ENCODE data around the gene RTN4RL2. TPM values are rescaled to one million over a fixed set of nuclear protein-coding genes. Genes with fewer than 3 reads are reported as not detected.

RTN4RL2 gene
- polyA plus RNA-seq, 3 donors from 2014 or later: 0.38 to 0.71 (median 0.68) TPM

DNA sequence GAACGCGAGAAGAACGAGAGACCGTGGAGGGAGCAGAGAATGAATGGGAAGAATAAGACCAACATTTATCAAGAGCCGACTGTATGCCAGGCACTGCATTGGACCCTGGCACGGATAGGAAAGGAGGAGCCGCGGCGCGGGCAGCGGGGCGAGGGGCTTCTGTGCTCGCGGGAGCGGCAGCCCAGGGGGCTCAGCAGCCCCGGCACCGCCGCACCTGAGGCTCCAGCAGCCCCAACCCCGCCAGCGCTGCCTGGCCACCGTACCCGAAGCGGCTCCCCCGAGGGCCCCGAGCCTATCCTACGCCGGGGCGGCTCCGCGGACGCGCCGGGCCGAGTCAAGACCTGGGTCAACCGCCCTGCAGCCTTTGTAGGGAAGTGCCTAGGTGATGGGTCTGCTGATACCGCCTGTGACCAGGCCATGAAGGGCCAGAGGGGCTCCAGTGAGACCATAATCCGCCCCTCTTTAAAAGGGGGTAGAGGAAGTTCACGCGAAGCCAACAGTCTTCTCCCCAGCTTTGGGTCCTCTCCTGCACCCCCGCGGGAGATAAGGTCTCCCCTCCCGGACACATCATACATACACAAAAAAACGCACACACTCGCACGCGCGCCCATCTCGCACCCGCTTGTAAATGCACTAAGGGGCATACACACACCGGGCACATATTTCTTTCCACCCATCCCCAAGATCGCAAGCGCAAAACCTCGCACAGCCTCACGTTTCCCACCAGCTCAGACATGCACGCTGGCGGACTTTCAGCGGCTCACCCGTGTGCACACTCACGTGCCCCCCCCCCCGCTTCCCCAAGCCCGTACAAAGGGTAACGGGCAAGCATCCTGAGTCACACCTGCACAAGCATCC, 935 bp upstream of the RTN4RL2 start:
- Mint-ChIP-seq H3K36me3 (no peaks in the 10 kb centered on the region), H3K4me1 (peaks cover 37 to 43% of the 10 kb centered on the region in 2 donors), H3K27ac (peak overlapping the region in 3 of 6 donors; percentile 30 to 46 (median 30)), H3K27me3 (ENCODE audit: low read depth in 3 of 3) (peaks cover 10 to 38% (median 28%) of the 10 kb centered on the region in 3 donors), H3K9me3 (no peaks in the 10 kb centered on the region), H3K4me3 (peak overlapping the region; percentile 84 to 98 (median 88))
- peak in 1 of 3 donors; percentile 18 for DNase-seq

- H3K27me3 Mint-ChIP-seq (ENCODE audit: low read depth in 3 of 3): peaks cover 10 to 38% (median 25%) of the 10 kb centered on the region in 3 donors
- H3K36me3 Mint-ChIP-seq: no peaks in the 10 kb centered on the region
- H3K4me3 Mint-ChIP-seq: peak overlapping the region; percentile 38 to 63 (median 44)
- no peak for DNase-seq
- peaks cover 37 to 43% of the 10 kb centered on the region in 2 donors for H3K4me1 Mint-ChIP-seq
- no peaks in the 10 kb centered on the region for H3K9me3 Mint-ChIP-seq
- H3K27ac Mint-ChIP-seq: peak overlapping the region in 1 of 6 donors; percentile 26
Observed at GRCh38 chr11:57460758-57461749, 726 bp downstream of the RTN4RL2 start.

- no peaks in the 10 kb centered on the region for H3K36me3 Mint-ChIP-seq
- peaks cover 36 to 41% of the 10 kb centered on the region in 2 donors for H3K4me1 Mint-ChIP-seq
- DNase-seq: no peak
- H3K27ac Mint-ChIP-seq: peak overlapping the region in 2 of 6 donors; percentile 26 to 46
- H3K4me3 Mint-ChIP-seq: peak overlapping the region in 4 of 5 donors; percentile 38 to 63 (median 45)
- no peaks in the 10 kb centered on the region for H3K9me3 Mint-ChIP-seq
- peaks cover 10 to 38% (median 25%) of the 10 kb centered on the region in 3 donors for H3K27me3 Mint-ChIP-seq (ENCODE audit: low read depth in 3 of 3)
Observed at GRCh38 chr11:57461841-57462489, 1.6 kb downstream of the RTN4RL2 start.

GRCh38 chr11:57462597-57462996, 2.3 kb downstream of the RTN4RL2 start:
- Mint-ChIP-seq H3K9me3 (no peaks in the 10 kb centered on the region), H3K36me3 (no peaks in the 10 kb centered on the region), H3K27ac (peak overlapping the region in 2 of 6 donors; percentile 46 to 54), H3K4me3 (peak overlapping the region; percentile 25 to 64 (median 30)), H3K27me3 (ENCODE audit: low read depth in 3 of 3) (peaks cover 10 to 31% (median 23%) of the 10 kb centered on the region in 3 donors), H3K4me1 (peaks cover 32 to 34% of the 10 kb centered on the region in 2 donors)
- no peak for DNase-seq

DNA sequence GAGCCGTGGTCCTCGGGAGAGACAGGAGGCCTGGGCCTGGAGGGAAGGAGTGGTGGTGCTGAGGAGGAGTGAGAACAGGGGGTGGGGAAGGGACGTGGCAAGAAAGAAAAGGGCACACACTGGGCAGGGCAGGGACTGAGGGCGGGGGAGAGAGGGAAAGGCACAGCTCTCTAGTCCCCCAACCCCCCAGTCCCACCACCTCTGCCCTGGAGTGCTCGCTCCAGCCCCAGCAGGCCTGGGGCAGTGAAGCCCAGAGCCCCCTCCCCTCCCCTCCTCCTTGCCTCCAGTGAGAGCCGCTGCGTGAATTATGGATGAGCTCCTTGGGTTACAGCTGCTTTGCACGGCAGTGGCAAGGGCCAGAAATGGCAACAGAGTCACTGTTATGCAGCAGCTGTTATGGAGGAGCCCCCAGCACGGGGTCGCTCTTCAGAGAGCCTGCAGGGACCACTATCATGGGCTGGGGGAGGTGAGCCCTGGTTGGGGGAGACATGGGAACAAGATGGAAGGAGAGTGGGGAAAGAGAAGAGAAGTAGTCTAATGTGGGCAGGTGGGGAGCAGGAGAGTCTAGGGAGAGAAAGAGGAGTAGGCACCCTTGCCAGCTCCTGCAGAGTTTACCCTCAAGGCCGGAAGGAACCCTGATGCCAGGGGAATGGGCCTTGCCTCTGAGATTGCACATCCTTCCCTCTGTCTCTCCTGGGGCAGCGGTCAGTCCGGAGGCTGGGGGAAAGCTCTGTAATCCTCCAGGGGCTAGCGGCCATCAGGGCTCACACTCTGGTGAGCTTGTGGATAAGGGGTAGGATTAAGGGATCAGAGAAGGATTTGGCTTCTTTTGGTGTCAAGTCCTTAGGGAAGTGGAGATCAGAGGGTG, 3.6 kb downstream of the RTN4RL2 start:
- peak overlapping the region in 1 of 6 donors; percentile 58 for H3K27ac Mint-ChIP-seq

GRCh38 chr11:57464539-57465181, 4.3 kb downstream of the RTN4RL2 start:
- no peaks in the 10 kb centered on the region for H3K9me3 Mint-ChIP-seq
- peaks cover 5 to 17% (median 14%) of the 10 kb centered on the region in 3 donors for H3K27me3 Mint-ChIP-seq (ENCODE audit: low read depth in 3 of 3)
- H3K36me3 Mint-ChIP-seq: peaks cover 0 to 5% (median 3%) of the 10 kb centered on the region in 3 donors
- no peak for DNase-seq
- H3K4me3 Mint-ChIP-seq: no peak overlapping the region
- no peak overlapping the region for H3K27ac Mint-ChIP-seq
- H3K4me1 Mint-ChIP-seq: peaks cover 17 to 18% of the 10 kb centered on the region in 2 donors

More for the DNA sequence above, 3.6 kb downstream of the RTN4RL2 start:
- no peaks in the 10 kb centered on the region for H3K9me3 Mint-ChIP-seq
- DNase-seq: no peak
- H3K4me3 Mint-ChIP-seq: no peak overlapping the region
- H3K27me3 Mint-ChIP-seq (ENCODE audit: low read depth in 3 of 3): peaks cover 7 to 23% (median 19%) of the 10 kb centered on the region in 3 donors
- peaks cover 0 to 5% (median 3%) of the 10 kb centered on the region in 3 donors for H3K36me3 Mint-ChIP-seq
- peaks cover 23 to 24% of the 10 kb centered on the region in 2 donors for H3K4me1 Mint-ChIP-seq

GRCh38 chr11:57466680-57467079, 6.4 kb downstream of the RTN4RL2 start:
- Mint-ChIP-seq H3K9me3 (no peaks in the 10 kb centered on the region), H3K27ac (no peak overlapping the region), H3K4me1 (peaks cover 11% of the 10 kb centered on the region in 2 donors), H3K27me3 (ENCODE audit: low read depth in 3 of 3) (peaks cover under 1 to 7% (median 4%) of the 10 kb centered on the region in 3 donors), H3K4me3 (no peak overlapping the region), H3K36me3 (peaks cover 0 to 5% (median 3%) of the 10 kb centered on the region in 3 donors)
- no peak for DNase-seq

DNA sequence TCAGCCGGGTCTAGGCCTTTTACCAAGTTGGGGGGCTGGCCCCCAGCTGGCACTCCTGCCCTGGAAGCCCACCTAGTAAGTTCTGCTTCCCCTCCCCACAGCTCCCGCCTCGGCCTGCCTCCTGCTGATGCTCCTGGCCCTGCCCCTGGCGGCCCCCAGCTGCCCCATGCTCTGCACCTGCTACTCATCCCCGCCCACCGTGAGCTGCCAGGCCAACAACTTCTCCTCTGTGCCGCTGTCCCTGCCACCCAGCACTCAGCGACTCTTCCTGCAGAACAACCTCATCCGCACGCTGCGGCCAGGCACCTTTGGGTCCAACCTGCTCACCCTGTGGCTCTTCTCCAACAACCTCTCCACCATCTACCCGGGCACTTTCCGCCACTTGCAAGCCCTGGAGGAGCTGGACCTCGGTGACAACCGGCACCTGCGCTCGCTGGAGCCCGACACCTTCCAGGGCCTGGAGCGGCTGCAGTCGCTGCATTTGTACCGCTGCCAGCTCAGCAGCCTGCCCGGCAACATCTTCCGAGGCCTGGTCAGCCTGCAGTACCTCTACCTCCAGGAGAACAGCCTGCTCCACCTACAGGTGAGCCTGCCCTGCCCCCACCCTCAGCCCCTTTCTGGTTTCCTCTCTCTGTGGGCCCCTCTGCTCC, 7.3 kb downstream of the RTN4RL2 start:
- H3K4me3 Mint-ChIP-seq: no peak overlapping the region

DNA sequence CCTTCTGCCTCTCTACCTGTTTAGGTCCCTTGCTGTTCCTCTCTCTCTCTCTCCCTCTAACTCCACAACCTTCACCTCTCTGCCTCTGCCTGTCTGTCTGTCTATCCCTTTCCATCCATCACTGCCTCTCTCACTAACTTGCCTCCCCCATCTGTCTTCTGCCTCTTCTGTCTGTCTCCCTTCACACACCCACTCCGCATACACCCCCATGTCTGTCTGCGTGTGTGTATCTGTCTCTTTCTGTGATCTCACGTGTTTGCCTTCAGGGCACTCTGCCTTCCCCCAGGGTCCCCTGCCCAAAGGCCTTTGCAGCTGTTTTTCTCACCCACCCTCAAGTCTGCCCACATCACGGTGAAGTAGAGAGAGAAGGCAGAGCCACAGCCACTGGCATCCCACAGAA, 7.9 kb downstream of the RTN4RL2 start:
- Mint-ChIP-seq H3K27ac (no peak overlapping the region), H3K27me3 (ENCODE audit: low read depth in 3 of 3) (peaks cover 0 to 4% (median 4%) of the 10 kb centered on the region in 3 donors), H3K4me3 (no peak overlapping the region), H3K4me1 (peaks cover 6 to 7% of the 10 kb centered on the region in 2 donors), H3K36me3 (peaks cover 0 to 5% (median 3%) of the 10 kb centered on the region in 3 donors), H3K9me3 (no peaks in the 10 kb centered on the region)
- DNase-seq: no peak

More for the DNA sequence above, 7.3 kb downstream of the RTN4RL2 start:
- H3K36me3 Mint-ChIP-seq: peaks cover 0 to 5% (median 3%) of the 10 kb centered on the region in 3 donors
- H3K27ac Mint-ChIP-seq: peak overlapping the region in 1 of 6 donors; percentile 17
- H3K27me3 Mint-ChIP-seq (ENCODE audit: low read depth in 3 of 3): peaks cover 0 to 7% (median 4%) of the 10 kb centered on the region in 3 donors
- DNase-seq: no peak
- peaks cover 8% of the 10 kb centered on the region in 2 donors for H3K4me1 Mint-ChIP-seq
- no peaks in the 10 kb centered on the region for H3K9me3 Mint-ChIP-seq

DNA sequence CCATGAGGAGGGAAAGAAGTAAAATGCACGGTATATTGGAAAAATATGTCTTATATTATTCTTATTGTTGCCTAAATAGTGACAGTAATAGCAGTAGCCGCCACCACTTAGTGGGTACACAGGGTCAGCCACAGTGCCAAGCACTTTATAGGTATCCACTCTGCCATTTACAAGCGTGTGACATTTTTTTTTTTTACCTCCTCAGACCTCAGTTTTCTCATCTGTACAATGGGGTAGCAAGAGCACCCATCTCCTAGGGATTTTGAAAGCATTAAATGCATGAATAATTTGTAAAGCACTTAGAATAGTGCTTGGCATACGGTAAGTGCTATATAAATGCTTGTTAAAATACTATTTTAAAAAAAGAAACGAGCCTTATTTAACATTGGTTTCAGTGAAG, 8.9 kb downstream of the RTN4RL2 start:
- Mint-ChIP-seq H3K4me1 (peaks cover 14 to 15% of the 10 kb centered on the region in 2 donors), H3K27ac (no peak overlapping the region), H3K9me3 (no peaks in the 10 kb centered on the region)

DNA sequence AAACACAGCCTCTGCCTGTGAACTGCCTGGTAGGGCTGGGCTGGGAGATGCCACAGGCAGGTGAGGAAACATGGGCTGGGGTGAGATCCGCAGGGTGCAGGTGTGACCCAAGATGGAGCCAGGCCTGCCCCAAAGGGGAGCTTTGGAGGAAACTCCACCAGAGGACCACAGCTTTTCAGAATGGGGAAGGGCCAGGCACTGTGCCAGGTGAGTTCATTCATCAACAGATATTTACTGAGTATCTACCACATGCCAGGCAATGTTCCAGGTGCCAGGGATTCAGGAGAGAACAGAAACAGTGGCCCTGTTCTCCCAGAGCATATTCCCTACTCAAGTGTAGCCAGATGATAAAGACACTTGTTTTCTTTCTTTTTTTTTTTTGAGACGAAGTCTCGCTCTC, 11.2 kb downstream of the RTN4RL2 start:
- peaks cover 0 to 3% (median 0%) of the 10 kb centered on the region in 3 donors for H3K27me3 Mint-ChIP-seq (ENCODE audit: low read depth in 3 of 3)
- no peaks in the 10 kb centered on the region for H3K9me3 Mint-ChIP-seq
- no peak overlapping the region for H3K27ac Mint-ChIP-seq
- no peak overlapping the region for H3K4me3 Mint-ChIP-seq
- H3K4me1 Mint-ChIP-seq: peaks cover 32 to 35% of the 10 kb centered on the region in 2 donors
- no peak for DNase-seq
- H3K36me3 Mint-ChIP-seq: peaks cover 0 to 5% (median 3%) of the 10 kb centered on the region in 3 donors

More for the DNA sequence above, 8.9 kb downstream of the RTN4RL2 start:
- DNase-seq: no peak
- Mint-ChIP-seq H3K4me3 (no peak overlapping the region), H3K27me3 (ENCODE audit: low read depth in 3 of 3) (peaks cover 0 to 4% (median 0%) of the 10 kb centered on the region in 3 donors), H3K36me3 (peaks cover 0 to 5% (median 3%) of the 10 kb centered on the region in 3 donors)

Measured in immature natural killer cell (primary cell).